Measurements from ENCODE around the gene ATP8B4. TPM values are rescaled to one million over a fixed set of nuclear protein-coding genes. Genes with fewer than 3 reads are reported as not detected.

ATP8B4 gene
- total RNA-seq, 1 experiment from 2014 or later = not detected

GRCh38 chr15:49814709-49815108, 304.3 kb downstream of the ATP8B4 start:
- H3F3A ChIP-seq (ENCODE audit: low read length, unreplicated experiment) = no peaks in the 10 kb centered on the region
- H3K9me3 ChIP-seq (ENCODE audit: low read length) = no peaks in the 10 kb centered on the region
- no peak overlapping the region for H3K4me3 ChIP-seq (ENCODE audit: low read length)
- no peak overlapping the region for H2AFZ ChIP-seq (ENCODE audit: low read length)
- H3K4me2 ChIP-seq (ENCODE audit: low read length) = no peak overlapping the region
- no peaks in the 10 kb centered on the region for H3K79me2 ChIP-seq (ENCODE audit: low read length)
- H3K9me2 ChIP-seq (replicated peaks; ENCODE audit: low read length) = no peaks in the 10 kb centered on the region
- TF ChIP-seq EZH2 (IDR thresholded peaks at IDR 0.05; ENCODE audit: low read length, unreplicated experiment) = no peak
- no peak for TF ChIP-seq CTCF (conservative IDR thresholded peaks at IDR 0.05; ENCODE audit: low read depth, low read length)
- no peak for TF ChIP-seq EZH2phosphoT487 (IDR thresholded peaks at IDR 0.05; ENCODE audit: borderline replicate concordance, low read length)
- H3K4me1 ChIP-seq (ENCODE audit: insufficient read depth, low read length) = no peaks in the 10 kb centered on the region
- ChIA-PET POLR2A (ENCODE audit: unreplicated experiment) (no interaction called here), CTCF (no interaction called here)
- no TSS peak for BruUV-seq (replicated peaks)
- H3K27me3 ChIP-seq (ENCODE audit: low read length) = no peaks in the 10 kb centered on the region
- no peaks in the 10 kb centered on the region for H3K36me3 ChIP-seq (ENCODE audit: low read depth, low read length)
- H4K20me1 ChIP-seq (ENCODE audit: low read length) = no peaks in the 10 kb centered on the region
- H3K9ac ChIP-seq (ENCODE audit: low read length) = no peak overlapping the region
- DNase-seq = no peak
- no peak overlapping the region for H3K27ac ChIP-seq (ENCODE audit: low read length)
- intact Hi-C loops (cut with micrococcal nuclease) = no loop called here
- ATAC-seq = no peak

- H3K9ac ChIP-seq (ENCODE audit: low read length) = no peak overlapping the region
- no peaks in the 10 kb centered on the region for H3K9me2 ChIP-seq (replicated peaks; ENCODE audit: low read length)
- no peak overlapping the region for H2AFZ ChIP-seq (ENCODE audit: low read length)
- no peaks in the 10 kb centered on the region for H3K36me3 ChIP-seq (ENCODE audit: low read depth, low read length)
- BruUV-seq (replicated peaks) = no TSS peak
- no peaks in the 10 kb centered on the region for H3F3A ChIP-seq (ENCODE audit: low read length, unreplicated experiment)
- ChIA-PET POLR2A (ENCODE audit: unreplicated experiment) (no interaction called here), CTCF (no interaction called here)
- no peaks in the 10 kb centered on the region for H3K9me3 ChIP-seq (ENCODE audit: low read length)
- H3K4me2 ChIP-seq (ENCODE audit: low read length) = no peak overlapping the region
- no peaks in the 10 kb centered on the region for H3K4me1 ChIP-seq (ENCODE audit: insufficient read depth, low read length)
- no peak overlapping the region for H3K4me3 ChIP-seq (ENCODE audit: low read length)
- TF ChIP-seq CTCF (conservative IDR thresholded peaks at IDR 0.05; ENCODE audit: low read depth, low read length) = no peak
- no peak for TF ChIP-seq EZH2phosphoT487 (IDR thresholded peaks at IDR 0.05; ENCODE audit: borderline replicate concordance, low read length)
- TF ChIP-seq EZH2 (IDR thresholded peaks at IDR 0.05; ENCODE audit: low read length, unreplicated experiment) = no peak
- intact Hi-C loops (cut with micrococcal nuclease) = no loop called here
- H3K27ac ChIP-seq (ENCODE audit: low read length) = no peak overlapping the region
- H4K20me1 ChIP-seq (ENCODE audit: low read length) = no peaks in the 10 kb centered on the region
- DNase-seq (no peak), ATAC-seq (no peak)
- no peaks in the 10 kb centered on the region for H3K27me3 ChIP-seq (ENCODE audit: low read length)
- H3K79me2 ChIP-seq (ENCODE audit: low read length) = no peaks in the 10 kb centered on the region
These were observed 305.4 kb downstream of the ATP8B4 start for GRCh38 chr15:49813625-49814024.

- Histone ChIP-seq H3K27me3 (ENCODE audit: low read length) (no peaks in the 10 kb centered on the region), H3K4me2 (ENCODE audit: low read length) (no peak overlapping the region), H2AFZ (ENCODE audit: low read length) (no peak overlapping the region), H3K9me2 (replicated peaks; ENCODE audit: low read length) (no peaks in the 10 kb centered on the region), H3K36me3 (ENCODE audit: low read depth, low read length) (no peaks in the 10 kb centered on the region), H3K79me2 (ENCODE audit: low read length) (no peaks in the 10 kb centered on the region), H3K4me1 (ENCODE audit: insufficient read depth, low read length) (no peaks in the 10 kb centered on the region), H3F3A (ENCODE audit: low read length, unreplicated experiment) (no peaks in the 10 kb centered on the region), H3K4me3 (ENCODE audit: low read length) (no peak overlapping the region), H4K20me1 (ENCODE audit: low read length) (no peaks in the 10 kb centered on the region), H3K27ac (ENCODE audit: low read length) (no peak overlapping the region), H3K9ac (ENCODE audit: low read length) (no peak overlapping the region), H3K9me3 (ENCODE audit: low read length) (no peaks in the 10 kb centered on the region)
- DNase-seq (no peak), ATAC-seq (no peak)
- TF ChIP-seq EZH2phosphoT487 (IDR thresholded peaks at IDR 0.05; ENCODE audit: borderline replicate concordance, low read length) = no peak
- TF ChIP-seq CTCF (conservative IDR thresholded peaks at IDR 0.05; ENCODE audit: low read depth, low read length) = no peak
- no peak for TF ChIP-seq EZH2 (IDR thresholded peaks at IDR 0.05; ENCODE audit: low read length, unreplicated experiment)
- CTCF ChIA-PET = no interaction called here
- POLR2A ChIA-PET (ENCODE audit: unreplicated experiment) = no interaction called here
- BruUV-seq (replicated peaks) = no TSS peak
- intact Hi-C loops (cut with micrococcal nuclease) = no loop called here
These were observed 308.3 kb downstream of the ATP8B4 start for GRCh38 chr15:49810720-49811119.

Data from PC-3 (cell line).